Measurements from ENCODE around the gene SLC47A2.

DNA sequence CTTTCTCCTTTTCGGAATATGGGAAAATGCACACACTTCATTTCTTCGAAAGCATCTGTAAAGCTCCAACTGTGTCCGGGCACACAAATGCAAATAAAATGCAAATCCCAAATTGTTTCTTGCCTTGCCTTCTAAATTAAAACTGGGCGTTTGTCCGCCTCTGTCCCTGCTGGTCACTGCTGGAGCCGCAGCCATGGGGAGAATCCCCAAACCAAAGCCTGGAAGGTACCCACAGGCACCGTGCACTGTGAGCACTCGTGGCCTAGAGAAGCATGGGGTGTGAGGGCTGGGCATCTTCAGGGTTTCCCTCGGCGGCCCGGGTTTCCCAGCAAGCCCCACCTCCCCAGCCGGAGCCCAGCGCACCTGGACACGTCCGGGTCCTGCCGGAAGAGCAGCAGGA, 2.9 kb downstream of the SLC47A2 start:
- TF ChIP-seq, protein P1, sequence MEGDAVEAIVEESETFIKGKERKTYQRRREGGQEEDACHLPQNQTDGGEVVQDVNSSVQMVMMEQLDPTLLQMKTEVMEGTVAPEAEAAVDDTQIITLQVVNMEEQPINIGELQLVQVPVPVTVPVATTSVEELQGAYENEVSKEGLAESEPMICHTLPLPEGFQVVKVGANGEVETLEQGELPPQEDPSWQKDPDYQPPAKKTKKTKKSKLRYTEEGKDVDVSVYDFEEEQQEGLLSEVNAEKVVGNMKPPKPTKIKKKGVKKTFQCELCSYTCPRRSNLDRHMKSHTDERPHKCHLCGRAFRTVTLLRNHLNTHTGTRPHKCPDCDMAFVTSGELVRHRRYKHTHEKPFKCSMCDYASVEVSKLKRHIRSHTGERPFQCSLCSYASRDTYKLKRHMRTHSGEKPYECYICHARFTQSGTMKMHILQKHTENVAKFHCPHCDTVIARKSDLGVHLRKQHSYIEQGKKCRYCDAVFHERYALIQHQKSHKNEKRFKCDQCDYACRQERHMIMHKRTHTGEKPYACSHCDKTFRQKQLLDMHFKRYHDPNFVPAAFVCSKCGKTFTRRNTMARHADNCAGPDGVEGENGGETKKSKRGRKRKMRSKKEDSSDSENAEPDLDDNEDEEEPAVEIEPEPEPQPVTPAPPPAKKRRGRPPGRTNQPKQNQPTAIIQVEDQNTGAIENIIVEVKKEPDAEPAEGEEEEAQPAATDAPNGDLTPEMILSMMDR (IDR thresholded peaks at IDR 0.05; ENCODE audit: poor library complexity, severe bottlenecking), result no peak
- TF ChIP-seq TAF1 (IDR thresholded peaks at IDR 0.05; ENCODE audit: low read depth) (no peak), EZH2 (IDR thresholded peaks at IDR 0.05; ENCODE audit: borderline replicate concordance, insufficient read depth, low read length, poor library complexity, severe bottlenecking) (no peak)
- TF ChIP-seq, protein P2, sequence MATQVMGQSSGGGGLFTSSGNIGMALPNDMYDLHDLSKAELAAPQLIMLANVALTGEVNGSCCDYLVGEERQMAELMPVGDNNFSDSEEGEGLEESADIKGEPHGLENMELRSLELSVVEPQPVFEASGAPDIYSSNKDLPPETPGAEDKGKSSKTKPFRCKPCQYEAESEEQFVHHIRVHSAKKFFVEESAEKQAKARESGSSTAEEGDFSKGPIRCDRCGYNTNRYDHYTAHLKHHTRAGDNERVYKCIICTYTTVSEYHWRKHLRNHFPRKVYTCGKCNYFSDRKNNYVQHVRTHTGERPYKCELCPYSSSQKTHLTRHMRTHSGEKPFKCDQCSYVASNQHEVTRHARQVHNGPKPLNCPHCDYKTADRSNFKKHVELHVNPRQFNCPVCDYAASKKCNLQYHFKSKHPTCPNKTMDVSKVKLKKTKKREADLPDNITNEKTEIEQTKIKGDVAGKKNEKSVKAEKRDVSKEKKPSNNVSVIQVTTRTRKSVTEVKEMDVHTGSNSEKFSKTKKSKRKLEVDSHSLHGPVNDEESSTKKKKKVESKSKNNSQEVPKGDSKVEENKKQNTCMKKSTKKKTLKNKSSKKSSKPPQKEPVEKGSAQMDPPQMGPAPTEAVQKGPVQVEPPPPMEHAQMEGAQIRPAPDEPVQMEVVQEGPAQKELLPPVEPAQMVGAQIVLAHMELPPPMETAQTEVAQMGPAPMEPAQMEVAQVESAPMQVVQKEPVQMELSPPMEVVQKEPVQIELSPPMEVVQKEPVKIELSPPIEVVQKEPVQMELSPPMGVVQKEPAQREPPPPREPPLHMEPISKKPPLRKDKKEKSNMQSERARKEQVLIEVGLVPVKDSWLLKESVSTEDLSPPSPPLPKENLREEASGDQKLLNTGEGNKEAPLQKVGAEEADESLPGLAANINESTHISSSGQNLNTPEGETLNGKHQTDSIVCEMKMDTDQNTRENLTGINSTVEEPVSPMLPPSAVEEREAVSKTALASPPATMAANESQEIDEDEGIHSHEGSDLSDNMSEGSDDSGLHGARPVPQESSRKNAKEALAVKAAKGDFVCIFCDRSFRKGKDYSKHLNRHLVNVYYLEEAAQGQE (IDR thresholded peaks at IDR 0.05; ENCODE audit: borderline replicate concordance), result no peak
